Measurements from ENCODE around the gene VWA8. TPM values are rescaled to one million over a fixed set of nuclear protein-coding genes. Genes with fewer than 3 reads are reported as not detected.
"Not testable (repeated sequence)": the region's sequence is repeated elsewhere in the genome, so short reads cannot be mapped to it uniquely, and the experiment has no call there.

VWA8 gene
- total RNA-seq, 1 donor from 2014 or later: 22.2 TPM

GRCh38 chr13:41922894-41923293, 38.0 kb downstream of the VWA8 start:
- DNase-seq: not testable (repeated sequence)

- DNase-seq: no peak
These were observed 41.0 kb downstream of the VWA8 start for GRCh38 chr13:41919741-41920487.

GRCh38 chr13:41919031-41919740, 41.7 kb downstream of the VWA8 start:
- DNase-seq: no peak

GRCh38 chr13:41917641-41918040, 43.3 kb downstream of the VWA8 start:
- DNase-seq: no peak

- DNase-seq: peak; percentile 90
These were observed 44.5 kb downstream of the VWA8 start for GRCh38 chr13:41916173-41916954.

- DNase-seq: no peak
These were observed 45.8 kb downstream of the VWA8 start for GRCh38 chr13:41915081-41915480.

- DNase-seq: no peak
These were observed 46.4 kb downstream of the VWA8 start for GRCh38 chr13:41914552-41914951.

GRCh38 chr13:41909506-41909905, 51.4 kb downstream of the VWA8 start:
- DNase-seq: no peak

GRCh38 chr13:41905600-41906254, 55.2 kb downstream of the VWA8 start:
- DNase-seq: peak; percentile 16

GRCh38 chr13:41900918-41901317, 60.0 kb downstream of the VWA8 start:
- DNase-seq: no peak

GRCh38 chr13:41898411-41898810, 62.5 kb downstream of the VWA8 start:
- DNase-seq: not testable (repeated sequence)

GRCh38 chr13:41897126-41897525, 63.8 kb downstream of the VWA8 start:
- DNase-seq: no peak

GRCh38 chr13:41895478-41895877, 65.4 kb downstream of the VWA8 start:
- no peak for DNase-seq

GRCh38 chr13:41891119-41891518, 69.8 kb downstream of the VWA8 start:
- no peak for DNase-seq

- DNase-seq: no peak
These were observed 77.8 kb downstream of the VWA8 start for GRCh38 chr13:41883147-41883546.

- not testable (repeated sequence) for DNase-seq
These were observed 79.0 kb downstream of the VWA8 start for GRCh38 chr13:41881890-41882289.

GRCh38 chr13:41880966-41881365, 79.9 kb downstream of the VWA8 start:
- DNase-seq: no peak

GRCh38 chr13:41864658-41865057, 96.3 kb downstream of the VWA8 start:
- no peak for DNase-seq

GRCh38 chr13:41862659-41863058, 98.2 kb downstream of the VWA8 start:
- not testable (repeated sequence) for DNase-seq

- no peak for DNase-seq
These were observed 101.3 kb downstream of the VWA8 start for GRCh38 chr13:41859565-41859964.

- no peak for DNase-seq
These were observed 102.1 kb downstream of the VWA8 start for GRCh38 chr13:41858780-41859179.

- DNase-seq: no peak
These were observed 106.2 kb downstream of the VWA8 start for GRCh38 chr13:41854758-41855157.

All from skin of body (tissue), 2 donors.